Effector memory CD8-positive, alpha-beta T cell (primary cell): Measurements from ENCODE around the gene OLFM4.

Source experiments
- ATAC-seq: fragments of 150-1000 bp; cut with Tn5 transposase; replicated peaks from 2 replicates; pipeline ENCODE4 v1.10.0; 2021; ENCODE audit warnings: mild to moderate bottlenecking, moderate library complexity
- DNase-seq, 3 experiments: peaks; one replicate each; pipeline ENCODE4 v3.0.0; 2021
- H3K27ac Mint-ChIP-seq, 2 donors: one replicate each; pipeline ENCODE4 v1.8.0; 2022; ENCODE audit warnings: mild to moderate bottlenecking in 2 of 2, mixed read lengths in 2 of 2, moderate library complexity in 2 of 2
- H3K27me3 Mint-ChIP-seq, 2 donors: one replicate each; pipeline ENCODE4 v1.8.0; 2022; ENCODE audit warnings: mixed read lengths in 2 of 2
- H3K36me3 Mint-ChIP-seq: one replicate; pipeline ENCODE4 v1.8.0; 2022; ENCODE audit warnings: mild to moderate bottlenecking, moderate library complexity, mixed read lengths; ENCODE audit not compliant: insufficient read depth
- H3K4me1 Mint-ChIP-seq, 2 donors: one replicate each; pipeline ENCODE4 v1.8.0; 2022; ENCODE audit warnings: low read depth in 2 of 2, mixed read lengths in 2 of 2
- H3K4me3 Mint-ChIP-seq, 2 donors: one replicate each; pipeline ENCODE4 v1.8.0; 2022; ENCODE audit warnings: mild to moderate bottlenecking in 2 of 2, mixed read lengths in 2 of 2, moderate library complexity in 2 of 2
- H3K9me3 Mint-ChIP-seq, 2 donors: one replicate each; pipeline ENCODE4 v1.8.0; 2022; ENCODE audit warnings: mixed read lengths in 2 of 2

OLFM4 gene

GRCh38 chr13:53020764-53021335, 7.8 kb upstream of the OLFM4 start:
- ATAC-seq (no peak), DNase-seq (no peak)
- no peaks in the 10 kb centered on the region for H3K36me3 Mint-ChIP-seq
- H3K27me3 Mint-ChIP-seq, result peaks cover 3 to 11% of the 10 kb centered on the region in 2 donors
- no peak overlapping the region for H3K4me3 Mint-ChIP-seq
- H3K4me1 Mint-ChIP-seq, result no peaks in the 10 kb centered on the region
- H3K9me3 Mint-ChIP-seq, result no peaks in the 10 kb centered on the region
- H3K27ac Mint-ChIP-seq, result no peak overlapping the region

GRCh38 chr13:53023246-53023645, 5.4 kb upstream of the OLFM4 start:
- Mint-ChIP-seq H3K36me3 (no peaks in the 10 kb centered on the region), H3K9me3 (no peaks in the 10 kb centered on the region), H3K27me3 (no peaks in the 10 kb centered on the region), H3K27ac (no peak overlapping the region), H3K4me3 (no peak overlapping the region), H3K4me1 (no peaks in the 10 kb centered on the region)
- ATAC-seq, result no peak
- DNase-seq, result no peak

GRCh38 chr13:53028063-53028462, 550 bp upstream of the OLFM4 start:
- Mint-ChIP-seq H3K4me1 (no peaks in the 10 kb centered on the region), H3K36me3 (no peaks in the 10 kb centered on the region), H3K27me3 (no peaks in the 10 kb centered on the region), H3K9me3 (no peaks in the 10 kb centered on the region), H3K27ac (no peak overlapping the region), H3K4me3 (no peak overlapping the region)
- ATAC-seq (no peak), DNase-seq (no peak)

- H3K9me3 Mint-ChIP-seq, result no peaks in the 10 kb centered on the region
- DNase-seq (no peak), ATAC-seq (no peak)
- no peak overlapping the region for H3K27ac Mint-ChIP-seq
- peaks cover 5 to 9% of the 10 kb centered on the region in 2 donors for H3K27me3 Mint-ChIP-seq
- no peak overlapping the region for H3K4me3 Mint-ChIP-seq
- no peaks in the 10 kb centered on the region for H3K4me1 Mint-ChIP-seq
- H3K36me3 Mint-ChIP-seq, result no peaks in the 10 kb centered on the region
Observed at GRCh38 chr13:53032849-53033248, 4.2 kb downstream of the OLFM4 start.

GRCh38 chr13:53038993-53039392, 10.4 kb downstream of the OLFM4 start:
- Mint-ChIP-seq H3K9me3 (no peaks in the 10 kb centered on the region), H3K4me3 (no peak overlapping the region), H3K36me3 (no peaks in the 10 kb centered on the region), H3K4me1 (no peaks in the 10 kb centered on the region), H3K27me3 (peaks cover 5 to 9% of the 10 kb centered on the region in 2 donors), H3K27ac (no peak overlapping the region)
- ATAC-seq, result no peak
- no peak for DNase-seq

- no peak overlapping the region for H3K4me3 Mint-ChIP-seq
- H3K27me3 Mint-ChIP-seq, result no peaks in the 10 kb centered on the region
- no peak overlapping the region for H3K27ac Mint-ChIP-seq
- H3K36me3 Mint-ChIP-seq, result no peaks in the 10 kb centered on the region
- no peaks in the 10 kb centered on the region for H3K9me3 Mint-ChIP-seq
- no peaks in the 10 kb centered on the region for H3K4me1 Mint-ChIP-seq
- DNase-seq (no peak), ATAC-seq (no peak)
Observed at GRCh38 chr13:53041968-53042516, 13.4 kb downstream of the OLFM4 start.

GRCh38 chr13:53042877-53043276, 14.3 kb downstream of the OLFM4 start:
- Mint-ChIP-seq H3K4me1 (no peaks in the 10 kb centered on the region), H3K9me3 (no peaks in the 10 kb centered on the region), H3K36me3 (no peaks in the 10 kb centered on the region), H3K27ac (no peak overlapping the region), H3K4me3 (no peak overlapping the region), H3K27me3 (no peaks in the 10 kb centered on the region)
- DNase-seq (no peak), ATAC-seq (no peak)

GRCh38 chr13:53043398-53043797, 14.8 kb downstream of the OLFM4 start:
- H3K36me3 Mint-ChIP-seq, result no peaks in the 10 kb centered on the region
- H3K4me1 Mint-ChIP-seq, result no peaks in the 10 kb centered on the region
- DNase-seq, result no peak
- no peaks in the 10 kb centered on the region for H3K27me3 Mint-ChIP-seq
- no peak overlapping the region for H3K4me3 Mint-ChIP-seq
- no peaks in the 10 kb centered on the region for H3K9me3 Mint-ChIP-seq
- no peak for ATAC-seq
- no peak overlapping the region for H3K27ac Mint-ChIP-seq

GRCh38 chr13:53045189-53045588, 16.6 kb downstream of the OLFM4 start:
- ATAC-seq, result no peak
- H3K4me1 Mint-ChIP-seq, result no peaks in the 10 kb centered on the region
- H3K36me3 Mint-ChIP-seq, result no peaks in the 10 kb centered on the region
- H3K27ac Mint-ChIP-seq, result no peak overlapping the region
- DNase-seq, result no peak
- H3K9me3 Mint-ChIP-seq, result no peaks in the 10 kb centered on the region
- H3K27me3 Mint-ChIP-seq, result no peaks in the 10 kb centered on the region
- no peak overlapping the region for H3K4me3 Mint-ChIP-seq

- H3K9me3 Mint-ChIP-seq, result no peaks in the 10 kb centered on the region
- no peak for ATAC-seq
- no peaks in the 10 kb centered on the region for H3K36me3 Mint-ChIP-seq
- H3K4me1 Mint-ChIP-seq, result no peaks in the 10 kb centered on the region
- H3K27me3 Mint-ChIP-seq, result no peaks in the 10 kb centered on the region
- no peak overlapping the region for H3K4me3 Mint-ChIP-seq
- DNase-seq, result no peak
- H3K27ac Mint-ChIP-seq, result no peak overlapping the region
Observed at GRCh38 chr13:53048880-53049279, 20.3 kb downstream of the OLFM4 start.

GRCh38 chr13:53050151-53050550, 21.5 kb downstream of the OLFM4 start:
- no peaks in the 10 kb centered on the region for H3K27me3 Mint-ChIP-seq
- ATAC-seq, result no peak
- H3K27ac Mint-ChIP-seq, result no peak overlapping the region
- H3K36me3 Mint-ChIP-seq, result no peaks in the 10 kb centered on the region
- H3K9me3 Mint-ChIP-seq, result no peaks in the 10 kb centered on the region
- no peak for DNase-seq
- H3K4me1 Mint-ChIP-seq, result no peaks in the 10 kb centered on the region
- no peak overlapping the region for H3K4me3 Mint-ChIP-seq

- ATAC-seq, result no peak
- H3K27me3 Mint-ChIP-seq, result no peaks in the 10 kb centered on the region
Observed at GRCh38 chr13:53052675-53053074, 24.1 kb downstream of the OLFM4 start.

GRCh38 chr13:53054569-53054968, 26.0 kb downstream of the OLFM4 start:
- ATAC-seq, result no peak
- no peaks in the 10 kb centered on the region for H3K4me1 Mint-ChIP-seq
- H3K9me3 Mint-ChIP-seq, result no peaks in the 10 kb centered on the region
- no peak overlapping the region for H3K4me3 Mint-ChIP-seq
- no peak for DNase-seq
- H3K27ac Mint-ChIP-seq, result no peak overlapping the region
- H3K27me3 Mint-ChIP-seq, result no peaks in the 10 kb centered on the region
- H3K36me3 Mint-ChIP-seq, result no peaks in the 10 kb centered on the region

More at GRCh38 chr13:53052675-53053074, 24.1 kb downstream of the OLFM4 start:
- H3K9me3 Mint-ChIP-seq, result no peaks in the 10 kb centered on the region
- H3K4me3 Mint-ChIP-seq, result no peak overlapping the region
- DNase-seq, result no peak
- H3K4me1 Mint-ChIP-seq, result no peaks in the 10 kb centered on the region
- H3K36me3 Mint-ChIP-seq, result no peaks in the 10 kb centered on the region
- no peak overlapping the region for H3K27ac Mint-ChIP-seq

- no peak overlapping the region for H3K27ac Mint-ChIP-seq
- no peaks in the 10 kb centered on the region for H3K9me3 Mint-ChIP-seq
- ATAC-seq (no peak), DNase-seq (no peak)
- H3K4me1 Mint-ChIP-seq, result no peaks in the 10 kb centered on the region
- H3K27me3 Mint-ChIP-seq, result no peaks in the 10 kb centered on the region
- no peaks in the 10 kb centered on the region for H3K36me3 Mint-ChIP-seq
- no peak overlapping the region for H3K4me3 Mint-ChIP-seq
Observed at GRCh38 chr13:53058065-53058679, 29.6 kb downstream of the OLFM4 start.
